Measurements from ENCODE around the gene GPR65.

DNA sequence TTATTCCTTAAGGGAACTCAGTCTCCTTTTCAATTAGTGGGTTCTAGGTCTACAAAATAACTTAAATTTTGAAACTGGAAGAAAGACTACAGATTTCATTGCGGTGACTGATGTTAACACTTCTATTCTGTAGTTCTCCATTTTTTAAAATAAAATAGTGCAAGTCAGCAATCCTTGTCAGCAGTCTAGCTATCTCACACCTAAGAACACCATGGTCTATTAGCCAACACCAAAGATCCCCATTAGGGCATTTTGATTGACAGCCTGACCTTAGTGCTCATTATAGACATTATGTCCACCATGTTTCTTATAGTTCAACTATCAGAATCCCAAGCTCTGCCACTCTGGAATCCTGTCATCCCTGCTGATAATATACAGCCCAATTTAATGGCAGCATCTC is 27.4 kb downstream of the GPR65 start:
- TF ChIP-seq, protein P1, sequence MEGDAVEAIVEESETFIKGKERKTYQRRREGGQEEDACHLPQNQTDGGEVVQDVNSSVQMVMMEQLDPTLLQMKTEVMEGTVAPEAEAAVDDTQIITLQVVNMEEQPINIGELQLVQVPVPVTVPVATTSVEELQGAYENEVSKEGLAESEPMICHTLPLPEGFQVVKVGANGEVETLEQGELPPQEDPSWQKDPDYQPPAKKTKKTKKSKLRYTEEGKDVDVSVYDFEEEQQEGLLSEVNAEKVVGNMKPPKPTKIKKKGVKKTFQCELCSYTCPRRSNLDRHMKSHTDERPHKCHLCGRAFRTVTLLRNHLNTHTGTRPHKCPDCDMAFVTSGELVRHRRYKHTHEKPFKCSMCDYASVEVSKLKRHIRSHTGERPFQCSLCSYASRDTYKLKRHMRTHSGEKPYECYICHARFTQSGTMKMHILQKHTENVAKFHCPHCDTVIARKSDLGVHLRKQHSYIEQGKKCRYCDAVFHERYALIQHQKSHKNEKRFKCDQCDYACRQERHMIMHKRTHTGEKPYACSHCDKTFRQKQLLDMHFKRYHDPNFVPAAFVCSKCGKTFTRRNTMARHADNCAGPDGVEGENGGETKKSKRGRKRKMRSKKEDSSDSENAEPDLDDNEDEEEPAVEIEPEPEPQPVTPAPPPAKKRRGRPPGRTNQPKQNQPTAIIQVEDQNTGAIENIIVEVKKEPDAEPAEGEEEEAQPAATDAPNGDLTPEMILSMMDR (conservative IDR thresholded peaks at IDR 0.05; ENCODE audit: low read depth in 2 of 2): no peak
- TF ChIP-seq, protein P2, sequence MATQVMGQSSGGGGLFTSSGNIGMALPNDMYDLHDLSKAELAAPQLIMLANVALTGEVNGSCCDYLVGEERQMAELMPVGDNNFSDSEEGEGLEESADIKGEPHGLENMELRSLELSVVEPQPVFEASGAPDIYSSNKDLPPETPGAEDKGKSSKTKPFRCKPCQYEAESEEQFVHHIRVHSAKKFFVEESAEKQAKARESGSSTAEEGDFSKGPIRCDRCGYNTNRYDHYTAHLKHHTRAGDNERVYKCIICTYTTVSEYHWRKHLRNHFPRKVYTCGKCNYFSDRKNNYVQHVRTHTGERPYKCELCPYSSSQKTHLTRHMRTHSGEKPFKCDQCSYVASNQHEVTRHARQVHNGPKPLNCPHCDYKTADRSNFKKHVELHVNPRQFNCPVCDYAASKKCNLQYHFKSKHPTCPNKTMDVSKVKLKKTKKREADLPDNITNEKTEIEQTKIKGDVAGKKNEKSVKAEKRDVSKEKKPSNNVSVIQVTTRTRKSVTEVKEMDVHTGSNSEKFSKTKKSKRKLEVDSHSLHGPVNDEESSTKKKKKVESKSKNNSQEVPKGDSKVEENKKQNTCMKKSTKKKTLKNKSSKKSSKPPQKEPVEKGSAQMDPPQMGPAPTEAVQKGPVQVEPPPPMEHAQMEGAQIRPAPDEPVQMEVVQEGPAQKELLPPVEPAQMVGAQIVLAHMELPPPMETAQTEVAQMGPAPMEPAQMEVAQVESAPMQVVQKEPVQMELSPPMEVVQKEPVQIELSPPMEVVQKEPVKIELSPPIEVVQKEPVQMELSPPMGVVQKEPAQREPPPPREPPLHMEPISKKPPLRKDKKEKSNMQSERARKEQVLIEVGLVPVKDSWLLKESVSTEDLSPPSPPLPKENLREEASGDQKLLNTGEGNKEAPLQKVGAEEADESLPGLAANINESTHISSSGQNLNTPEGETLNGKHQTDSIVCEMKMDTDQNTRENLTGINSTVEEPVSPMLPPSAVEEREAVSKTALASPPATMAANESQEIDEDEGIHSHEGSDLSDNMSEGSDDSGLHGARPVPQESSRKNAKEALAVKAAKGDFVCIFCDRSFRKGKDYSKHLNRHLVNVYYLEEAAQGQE (IDR thresholded peaks at IDR 0.05; ENCODE audit: unreplicated experiment): no peak
- no peak for TF ChIP-seq CREB1 (CRISPR knock-in tag; IDR thresholded peaks at IDR 0.05; ENCODE audit: low read depth)
- TF ChIP-seq EZH2phosphoT487 (IDR thresholded peaks at IDR 0.05; ENCODE audit: unreplicated experiment): no peak
- TF ChIP-seq EZH2 (IDR thresholded peaks at IDR 0.05; ENCODE audit: low read depth, unreplicated experiment): no peak
- no peak for TF ChIP-seq NANOG (IDR thresholded peaks at IDR 0.05; ENCODE audit: borderline replicate concordance)
- TF ChIP-seq POLR2AphosphoS5 (IDR thresholded peaks at IDR 0.05; ENCODE audit: low read depth): no peak
- TF ChIP-seq ZNF331 (CRISPR knock-in tag; IDR thresholded peaks at IDR 0.05; ENCODE audit: low read depth): no peak
- TF ChIP-seq STAT1 (IDR thresholded peaks at IDR 0.05; ENCODE audit: unreplicated experiment): no peak
- TF ChIP-seq, protein P3, sequence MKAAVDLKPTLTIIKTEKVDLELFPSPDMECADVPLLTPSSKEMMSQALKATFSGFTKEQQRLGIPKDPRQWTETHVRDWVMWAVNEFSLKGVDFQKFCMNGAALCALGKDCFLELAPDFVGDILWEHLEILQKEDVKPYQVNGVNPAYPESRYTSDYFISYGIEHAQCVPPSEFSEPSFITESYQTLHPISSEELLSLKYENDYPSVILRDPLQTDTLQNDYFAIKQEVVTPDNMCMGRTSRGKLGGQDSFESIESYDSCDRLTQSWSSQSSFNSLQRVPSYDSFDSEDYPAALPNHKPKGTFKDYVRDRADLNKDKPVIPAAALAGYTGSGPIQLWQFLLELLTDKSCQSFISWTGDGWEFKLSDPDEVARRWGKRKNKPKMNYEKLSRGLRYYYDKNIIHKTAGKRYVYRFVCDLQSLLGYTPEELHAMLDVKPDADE (IDR thresholded peaks at IDR 0.05): no peak
- TF ChIP-seq, protein P4, sequence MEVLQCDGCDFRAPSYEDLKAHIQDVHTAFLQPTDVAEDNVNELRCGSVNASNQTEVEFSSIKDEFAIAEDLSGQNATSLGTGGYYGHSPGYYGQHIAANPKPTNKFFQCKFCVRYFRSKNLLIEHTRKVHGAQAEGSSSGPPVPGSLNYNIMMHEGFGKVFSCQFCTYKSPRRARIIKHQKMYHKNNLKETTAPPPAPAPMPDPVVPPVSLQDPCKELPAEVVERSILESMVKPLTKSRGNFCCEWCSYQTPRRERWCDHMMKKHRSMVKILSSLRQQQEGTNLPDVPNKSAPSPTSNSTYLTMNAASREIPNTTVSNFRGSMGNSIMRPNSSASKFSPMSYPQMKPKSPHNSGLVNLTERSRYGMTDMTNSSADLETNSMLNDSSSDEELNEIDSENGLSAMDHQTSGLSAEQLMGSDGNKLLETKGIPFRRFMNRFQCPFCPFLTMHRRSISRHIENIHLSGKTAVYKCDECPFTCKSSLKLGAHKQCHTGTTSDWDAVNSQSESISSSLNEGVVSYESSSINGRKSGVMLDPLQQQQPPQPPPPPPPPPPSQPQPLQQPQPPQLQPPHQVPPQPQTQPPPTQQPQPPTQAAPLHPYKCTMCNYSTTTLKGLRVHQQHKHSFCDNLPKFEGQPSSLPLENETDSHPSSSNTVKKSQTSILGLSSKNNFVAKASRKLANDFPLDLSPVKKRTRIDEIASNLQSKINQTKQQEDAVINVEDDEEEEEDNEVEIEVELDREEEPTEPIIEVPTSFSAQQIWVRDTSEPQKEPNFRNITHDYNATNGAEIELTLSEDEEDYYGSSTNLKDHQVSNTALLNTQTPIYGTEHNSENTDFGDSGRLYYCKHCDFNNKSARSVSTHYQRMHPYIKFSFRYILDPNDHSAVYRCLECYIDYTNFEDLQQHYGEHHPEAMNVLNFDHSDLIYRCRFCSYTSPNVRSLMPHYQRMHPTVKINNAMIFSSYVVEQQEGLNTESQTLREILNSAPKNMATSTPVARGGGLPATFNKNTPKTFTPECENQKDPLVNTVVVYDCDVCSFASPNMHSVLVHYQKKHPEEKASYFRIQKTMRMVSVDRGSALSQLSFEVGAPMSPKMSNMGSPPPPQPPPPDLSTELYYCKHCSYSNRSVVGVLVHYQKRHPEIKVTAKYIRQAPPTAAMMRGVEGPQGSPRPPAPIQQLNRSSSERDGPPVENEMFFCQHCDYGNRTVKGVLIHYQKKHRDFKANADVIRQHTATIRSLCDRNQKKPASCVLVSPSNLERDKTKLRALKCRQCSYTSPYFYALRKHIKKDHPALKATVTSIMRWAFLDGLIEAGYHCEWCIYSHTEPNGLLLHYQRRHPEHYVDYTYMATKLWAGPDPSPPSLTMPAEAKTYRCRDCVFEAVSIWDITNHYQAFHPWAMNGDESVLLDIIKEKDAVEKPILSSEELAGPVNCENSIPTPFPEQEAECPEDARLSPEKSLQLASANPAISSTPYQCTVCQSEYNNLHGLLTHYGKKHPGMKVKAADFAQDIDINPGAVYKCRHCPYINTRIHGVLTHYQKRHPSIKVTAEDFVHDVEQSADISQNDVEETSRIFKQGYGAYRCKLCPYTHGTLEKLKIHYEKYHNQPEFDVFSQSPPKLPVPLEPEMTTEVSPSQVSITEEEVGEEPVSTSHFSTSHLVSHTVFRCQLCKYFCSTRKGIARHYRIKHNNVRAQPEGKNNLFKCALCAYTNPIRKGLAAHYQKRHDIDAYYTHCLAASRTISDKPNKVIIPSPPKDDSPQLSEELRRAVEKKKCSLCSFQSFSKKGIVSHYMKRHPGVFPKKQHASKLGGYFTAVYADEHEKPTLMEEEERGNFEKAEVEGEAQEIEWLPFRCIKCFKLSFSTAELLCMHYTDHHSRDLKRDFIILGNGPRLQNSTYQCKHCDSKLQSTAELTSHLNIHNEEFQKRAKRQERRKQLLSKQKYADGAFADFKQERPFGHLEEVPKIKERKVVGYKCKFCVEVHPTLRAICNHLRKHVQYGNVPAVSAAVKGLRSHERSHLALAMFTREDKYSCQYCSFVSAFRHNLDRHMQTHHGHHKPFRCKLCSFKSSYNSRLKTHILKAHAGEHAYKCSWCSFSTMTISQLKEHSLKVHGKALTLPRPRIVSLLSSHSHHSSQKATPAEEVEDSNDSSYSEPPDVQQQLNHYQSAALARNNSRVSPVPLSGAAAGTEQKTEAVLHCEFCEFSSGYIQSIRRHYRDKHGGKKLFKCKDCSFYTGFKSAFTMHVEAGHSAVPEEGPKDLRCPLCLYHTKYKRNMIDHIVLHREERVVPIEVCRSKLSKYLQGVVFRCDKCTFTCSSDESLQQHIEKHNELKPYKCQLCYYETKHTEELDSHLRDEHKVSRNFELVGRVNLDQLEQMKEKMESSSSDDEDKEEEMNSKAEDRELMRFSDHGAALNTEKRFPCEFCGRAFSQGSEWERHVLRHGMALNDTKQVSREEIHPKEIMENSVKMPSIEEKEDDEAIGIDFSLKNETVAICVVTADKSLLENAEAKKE (CRISPR knock-in tag; IDR thresholded peaks at IDR 0.05): no peak
- no peak for TF ChIP-seq JUNB (IDR thresholded peaks at IDR 0.05; ENCODE audit: unreplicated experiment)

Measured in GM23338 (cell line).